ENCODE measurements around the gene TAP2.
A peak's percentile ranks its signal among the peaks of the same experiment; 100 is the strongest.

DNA sequence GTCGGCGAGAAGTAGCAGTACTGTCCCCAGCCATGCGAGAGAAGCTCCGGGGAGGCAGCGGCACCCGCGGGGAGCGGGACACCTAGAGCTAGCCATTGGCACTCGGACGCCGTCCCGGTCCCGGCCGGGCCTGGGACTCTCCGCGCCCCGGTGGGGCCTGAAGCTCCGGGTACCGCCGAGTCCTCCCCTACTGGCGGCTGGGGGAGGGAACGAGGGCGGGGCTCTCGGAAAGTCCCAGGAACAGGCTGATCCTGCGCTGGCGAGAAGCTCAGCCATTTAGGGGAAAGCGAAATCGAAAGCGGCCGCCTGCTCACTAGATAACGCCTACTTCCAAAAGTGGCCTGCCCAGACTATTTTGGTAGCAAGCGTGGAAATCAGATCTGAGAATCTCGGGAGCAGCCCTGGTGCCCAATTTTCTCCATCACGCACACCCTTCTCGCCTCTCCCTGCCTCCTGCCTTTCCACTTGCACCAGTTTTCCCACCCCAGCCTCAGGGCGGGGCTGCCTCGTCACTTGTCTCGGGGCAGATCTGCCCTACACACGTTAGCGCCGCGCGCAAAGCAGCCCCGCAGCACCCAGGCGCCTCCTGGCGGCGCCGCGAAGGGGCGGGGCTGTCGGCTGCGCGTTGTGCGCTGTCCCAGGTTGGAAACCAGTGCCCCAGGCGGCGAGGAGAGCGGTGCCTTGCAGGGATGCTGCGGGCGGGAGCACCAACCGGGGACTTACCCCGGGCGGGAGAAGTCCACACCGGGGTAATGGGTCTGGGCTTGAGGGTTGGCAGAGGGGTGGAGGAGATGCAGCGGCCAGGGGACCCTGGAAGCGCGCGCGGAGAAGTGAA lies 15.2 kb upstream of the TAP2 start, which contains the start of the genes PSMB9 and TAP1:
- TF ChIP-seq, protein P1, sequence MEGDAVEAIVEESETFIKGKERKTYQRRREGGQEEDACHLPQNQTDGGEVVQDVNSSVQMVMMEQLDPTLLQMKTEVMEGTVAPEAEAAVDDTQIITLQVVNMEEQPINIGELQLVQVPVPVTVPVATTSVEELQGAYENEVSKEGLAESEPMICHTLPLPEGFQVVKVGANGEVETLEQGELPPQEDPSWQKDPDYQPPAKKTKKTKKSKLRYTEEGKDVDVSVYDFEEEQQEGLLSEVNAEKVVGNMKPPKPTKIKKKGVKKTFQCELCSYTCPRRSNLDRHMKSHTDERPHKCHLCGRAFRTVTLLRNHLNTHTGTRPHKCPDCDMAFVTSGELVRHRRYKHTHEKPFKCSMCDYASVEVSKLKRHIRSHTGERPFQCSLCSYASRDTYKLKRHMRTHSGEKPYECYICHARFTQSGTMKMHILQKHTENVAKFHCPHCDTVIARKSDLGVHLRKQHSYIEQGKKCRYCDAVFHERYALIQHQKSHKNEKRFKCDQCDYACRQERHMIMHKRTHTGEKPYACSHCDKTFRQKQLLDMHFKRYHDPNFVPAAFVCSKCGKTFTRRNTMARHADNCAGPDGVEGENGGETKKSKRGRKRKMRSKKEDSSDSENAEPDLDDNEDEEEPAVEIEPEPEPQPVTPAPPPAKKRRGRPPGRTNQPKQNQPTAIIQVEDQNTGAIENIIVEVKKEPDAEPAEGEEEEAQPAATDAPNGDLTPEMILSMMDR (IDR thresholded peaks at IDR 0.05) = peak; percentile 64
- TF ChIP-seq, protein P2, sequence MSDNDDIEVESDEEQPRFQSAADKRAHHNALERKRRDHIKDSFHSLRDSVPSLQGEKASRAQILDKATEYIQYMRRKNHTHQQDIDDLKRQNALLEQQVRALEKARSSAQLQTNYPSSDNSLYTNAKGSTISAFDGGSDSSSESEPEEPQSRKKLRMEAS (IDR thresholded peaks at IDR 0.05; ENCODE audit: low read depth) = peak; percentile 40
